Measurements from ENCODE around the gene DCAF6.

Gene DCAF6

DNA sequence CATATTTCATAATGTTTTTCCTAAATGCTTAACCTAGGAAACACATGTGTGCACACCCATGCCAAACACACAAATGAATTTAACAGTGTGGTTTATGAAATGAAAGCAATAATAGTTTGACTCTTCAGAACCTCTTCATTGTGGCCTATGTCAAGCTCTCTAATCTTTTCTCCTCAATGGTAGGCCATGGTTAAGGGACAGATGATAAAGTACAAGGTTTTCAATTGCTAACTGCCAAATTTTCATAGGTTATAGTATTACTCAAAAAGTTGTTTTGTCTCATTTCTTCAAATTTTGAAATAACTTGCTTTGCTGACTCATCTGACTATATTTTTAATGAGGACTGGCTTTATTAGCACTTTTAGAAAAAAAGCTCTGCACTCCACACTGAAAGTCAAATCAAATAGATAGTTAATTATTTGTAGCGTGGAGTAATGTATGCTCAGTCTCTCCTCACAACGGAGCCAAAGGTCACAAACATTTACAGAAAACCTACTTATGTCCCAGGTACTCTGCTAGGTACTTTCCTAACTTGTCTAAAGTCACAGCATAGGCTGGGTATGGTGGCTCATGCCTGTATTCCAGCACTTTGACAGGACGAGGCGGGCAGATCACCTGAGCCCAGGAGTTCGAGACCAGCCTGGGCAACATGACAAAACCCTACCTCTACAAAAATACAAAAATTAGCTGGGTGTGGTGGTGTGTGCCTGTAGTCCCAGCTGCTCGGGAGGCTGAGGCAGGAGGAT is 19.5 kb upstream of the DCAF6 start:
- Mint-ChIP-seq H3K36me3 (ENCODE audit: low read depth) (peaks cover 37% of the 10 kb centered on the region), H3K9me3 (peaks cover 4% of the 10 kb centered on the region), H3K4me1 (peaks cover 6% of the 10 kb centered on the region), H3K4me3 (no peak overlapping the region), H3K27me3 (ENCODE audit: low read depth, poor library complexity) (peaks cover 2% of the 10 kb centered on the region), H3K27ac (no peak overlapping the region)
- TF ChIP-seq, protein P1, sequence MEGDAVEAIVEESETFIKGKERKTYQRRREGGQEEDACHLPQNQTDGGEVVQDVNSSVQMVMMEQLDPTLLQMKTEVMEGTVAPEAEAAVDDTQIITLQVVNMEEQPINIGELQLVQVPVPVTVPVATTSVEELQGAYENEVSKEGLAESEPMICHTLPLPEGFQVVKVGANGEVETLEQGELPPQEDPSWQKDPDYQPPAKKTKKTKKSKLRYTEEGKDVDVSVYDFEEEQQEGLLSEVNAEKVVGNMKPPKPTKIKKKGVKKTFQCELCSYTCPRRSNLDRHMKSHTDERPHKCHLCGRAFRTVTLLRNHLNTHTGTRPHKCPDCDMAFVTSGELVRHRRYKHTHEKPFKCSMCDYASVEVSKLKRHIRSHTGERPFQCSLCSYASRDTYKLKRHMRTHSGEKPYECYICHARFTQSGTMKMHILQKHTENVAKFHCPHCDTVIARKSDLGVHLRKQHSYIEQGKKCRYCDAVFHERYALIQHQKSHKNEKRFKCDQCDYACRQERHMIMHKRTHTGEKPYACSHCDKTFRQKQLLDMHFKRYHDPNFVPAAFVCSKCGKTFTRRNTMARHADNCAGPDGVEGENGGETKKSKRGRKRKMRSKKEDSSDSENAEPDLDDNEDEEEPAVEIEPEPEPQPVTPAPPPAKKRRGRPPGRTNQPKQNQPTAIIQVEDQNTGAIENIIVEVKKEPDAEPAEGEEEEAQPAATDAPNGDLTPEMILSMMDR (IDR thresholded peaks at IDR 0.05): no peak
- DNase-seq: no peak

DNA sequence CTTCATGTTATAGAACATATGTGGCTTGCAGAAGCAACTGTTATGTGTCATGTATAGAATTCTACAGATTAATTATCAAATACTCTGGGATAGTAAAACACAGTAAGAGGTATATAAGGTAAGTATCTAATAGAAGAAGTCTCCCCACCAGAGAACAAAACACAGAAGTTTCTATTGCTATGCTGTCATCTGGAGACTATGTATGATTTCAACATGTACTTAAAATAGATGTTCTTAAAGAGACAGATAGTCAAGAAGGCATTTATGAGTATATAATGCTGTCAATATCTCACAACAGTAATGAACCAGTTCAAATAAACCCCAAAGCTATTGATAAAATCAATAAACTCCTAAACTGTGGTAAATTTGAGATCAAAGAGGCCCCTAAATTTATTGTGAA is 14.5 kb upstream of the DCAF6 start:
- peaks cover 9% of the 10 kb centered on the region for H3K36me3 Mint-ChIP-seq (ENCODE audit: low read depth)
- H3K9me3 Mint-ChIP-seq: no peaks in the 10 kb centered on the region
- no peak overlapping the region for H3K4me3 Mint-ChIP-seq
- peaks cover 30% of the 10 kb centered on the region for H3K4me1 Mint-ChIP-seq
- no peak overlapping the region for H3K27ac Mint-ChIP-seq
- no peak for DNase-seq
- H3K27me3 Mint-ChIP-seq (ENCODE audit: low read depth, poor library complexity): no peaks in the 10 kb centered on the region
- TF ChIP-seq, protein P1 (IDR thresholded peaks at IDR 0.05): no peak

DNA sequence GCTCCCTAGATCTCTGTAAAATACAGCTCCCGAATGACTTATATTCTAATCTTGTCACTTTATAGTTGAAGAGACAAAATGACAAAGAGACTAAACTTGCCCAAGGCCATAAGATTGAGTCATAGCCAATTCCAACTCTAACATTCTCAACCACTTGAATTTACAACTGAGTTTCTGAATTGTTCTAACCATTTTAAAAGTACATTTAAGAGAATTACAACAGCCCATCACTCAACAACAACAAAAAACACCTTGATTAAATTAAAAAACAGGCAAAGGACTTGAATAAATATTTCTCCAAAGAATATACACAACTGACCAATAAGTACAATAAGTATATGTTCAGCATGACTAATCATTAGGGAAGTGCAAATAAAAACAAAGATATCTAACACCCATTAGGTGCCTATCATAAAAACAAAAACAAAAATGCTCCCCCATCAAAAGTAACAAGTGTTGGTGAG is 13.8 kb upstream of the DCAF6 start:
- DNase-seq: no peak
- peaks cover 8% of the 10 kb centered on the region for H3K36me3 Mint-ChIP-seq (ENCODE audit: low read depth)
- TF ChIP-seq, protein P1 (IDR thresholded peaks at IDR 0.05): no peak

GRCh38 chr1:167923324-167924056 is 13.0 kb upstream of the DCAF6 start:
- H3K4me1 Mint-ChIP-seq: peaks cover 39% of the 10 kb centered on the region
- H3K27ac Mint-ChIP-seq: peak overlapping the region; percentile 34
- no peaks in the 10 kb centered on the region for H3K27me3 Mint-ChIP-seq (ENCODE audit: low read depth, poor library complexity)
- no peak overlapping the region for H3K4me3 Mint-ChIP-seq
- DNase-seq: no peak
- no peaks in the 10 kb centered on the region for H3K9me3 Mint-ChIP-seq
- H3K36me3 Mint-ChIP-seq (ENCODE audit: low read depth): no peaks in the 10 kb centered on the region
- TF ChIP-seq, protein P1 (IDR thresholded peaks at IDR 0.05): no peak

More for the DNA sequence above, 13.8 kb upstream of the DCAF6 start:
- H3K9me3 Mint-ChIP-seq: no peaks in the 10 kb centered on the region
- H3K27me3 Mint-ChIP-seq (ENCODE audit: low read depth, poor library complexity): no peaks in the 10 kb centered on the region
- H3K4me3 Mint-ChIP-seq: no peak overlapping the region
- H3K27ac Mint-ChIP-seq: no peak overlapping the region
- H3K4me1 Mint-ChIP-seq: peaks cover 36% of the 10 kb centered on the region

DNA sequence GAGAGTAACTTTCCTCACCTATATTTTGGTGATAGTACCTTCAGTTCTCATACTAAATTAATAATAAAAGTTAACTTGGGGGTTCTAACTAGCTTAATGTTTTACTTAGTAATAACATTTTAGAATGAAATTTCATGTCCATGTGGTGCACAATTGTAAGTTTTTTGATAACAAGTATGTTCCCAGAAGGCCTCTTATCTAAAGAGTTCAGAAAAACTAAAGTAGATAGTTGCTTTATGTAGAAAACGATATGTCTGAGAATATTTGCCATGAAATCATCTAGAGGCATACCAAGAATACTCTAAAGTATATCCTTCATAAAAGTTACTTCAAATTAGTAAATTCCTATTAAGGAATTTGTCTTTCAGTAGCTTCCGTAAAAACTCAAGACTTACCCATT is 12.4 kb upstream of the DCAF6 start:
- TF ChIP-seq, protein P1 (IDR thresholded peaks at IDR 0.05): no peak
- peaks cover 39% of the 10 kb centered on the region for H3K4me1 Mint-ChIP-seq
- H3K9me3 Mint-ChIP-seq: no peaks in the 10 kb centered on the region
- H3K4me3 Mint-ChIP-seq: no peak overlapping the region
- H3K27me3 Mint-ChIP-seq (ENCODE audit: low read depth, poor library complexity): no peaks in the 10 kb centered on the region
- no peak overlapping the region for H3K27ac Mint-ChIP-seq
- DNase-seq: no peak
- no peaks in the 10 kb centered on the region for H3K36me3 Mint-ChIP-seq (ENCODE audit: low read depth)
